HepG2 (cell line): Measurements from ENCODE around the gene CSF3R.

Source experiments
- CHD4 ChIP-seq: fragments of 200-600 bp; sonication (generic); IDR thresholded peaks from 2 replicates; pipeline ENCODE4 v1.7.0; 2017; ENCODE audit warnings: mild to moderate bottlenecking, low read length, borderline replicate concordance
- PRPF4 ChIP-seq: fragments of 200-400 bp; formaldehyde crosslinking; IDR thresholded peaks from 2 replicates; pipeline ENCODE4 v1.6.1; 2016; ENCODE audit warnings: low read length, low read depth; ENCODE audit not compliant: poor library complexity, severe bottlenecking
- ZMAT3 ChIP-seq: sonication (generic); formaldehyde crosslinking; conservative IDR thresholded peaks from 2 replicates; pipeline ENCODE4 v1.7.0; 2021; ENCODE audit warnings: missing genetic modification reagents
- ZNF260 ChIP-seq: sonication (generic); formaldehyde crosslinking; IDR thresholded peaks from 2 replicates; pipeline ENCODE4 v1.4.0; 2020; ENCODE audit warnings: missing genetic modification reagents, low read depth, mild to moderate bottlenecking, borderline replicate concordance
- ZNF274 ChIP-seq: sonication (generic); formaldehyde crosslinking; IDR thresholded peaks from 2 replicates; pipeline ENCODE4 v1.5.1; 2020; ENCODE audit warnings: mild to moderate bottlenecking, missing genetic modification reagents
- TF ChIP-seq, protein P1 (sequence below): sonication (generic); formaldehyde crosslinking; IDR thresholded peaks from 2 replicates; pipeline ENCODE4 v1.5.1; 2020; ENCODE audit warnings: mild to moderate bottlenecking, moderate library complexity, missing genetic modification reagents
- TF ChIP-seq, protein P2 (sequence below): IDR thresholded peaks from 2 replicates; pipeline ENCODE4 v1.6.1; 2012; ENCODE audit warnings: low read length, improper control_type of control experiment
- TF ChIP-seq, protein P3 (sequence below): sonication (generic); formaldehyde crosslinking; IDR thresholded peaks from 2 replicates; pipeline ENCODE4 v1.4.0; 2020; ENCODE audit warnings: missing genetic modification reagents

DNA sequence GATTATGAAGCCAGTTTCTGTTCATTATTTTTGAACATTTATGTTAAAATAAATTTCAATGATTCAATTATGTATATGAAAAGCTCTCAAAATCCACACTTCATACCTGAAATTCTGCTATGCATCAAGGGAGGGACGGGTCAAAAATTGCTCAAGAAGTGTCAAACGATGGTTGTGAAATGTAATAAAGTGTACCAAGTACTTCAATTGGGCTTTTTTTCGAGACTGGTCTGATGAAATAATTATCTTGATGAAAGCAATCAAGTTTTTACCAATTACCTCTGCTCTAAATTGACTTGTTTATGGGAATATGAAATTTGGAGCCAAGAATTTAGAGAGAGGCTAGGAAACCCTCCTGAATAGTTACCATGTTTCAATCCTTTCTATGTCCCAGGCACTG, 40.4 kb downstream of the CSF3R start:
- TF ChIP-seq CHD4 (no peak), ZNF274 (CRISPR knock-in tag) (no peak), ZMAT3 (CRISPR knock-in tag) (no peak), PRPF4 (no peak), ZNF260 (no peak)
- TF ChIP-seq, protein P1, sequence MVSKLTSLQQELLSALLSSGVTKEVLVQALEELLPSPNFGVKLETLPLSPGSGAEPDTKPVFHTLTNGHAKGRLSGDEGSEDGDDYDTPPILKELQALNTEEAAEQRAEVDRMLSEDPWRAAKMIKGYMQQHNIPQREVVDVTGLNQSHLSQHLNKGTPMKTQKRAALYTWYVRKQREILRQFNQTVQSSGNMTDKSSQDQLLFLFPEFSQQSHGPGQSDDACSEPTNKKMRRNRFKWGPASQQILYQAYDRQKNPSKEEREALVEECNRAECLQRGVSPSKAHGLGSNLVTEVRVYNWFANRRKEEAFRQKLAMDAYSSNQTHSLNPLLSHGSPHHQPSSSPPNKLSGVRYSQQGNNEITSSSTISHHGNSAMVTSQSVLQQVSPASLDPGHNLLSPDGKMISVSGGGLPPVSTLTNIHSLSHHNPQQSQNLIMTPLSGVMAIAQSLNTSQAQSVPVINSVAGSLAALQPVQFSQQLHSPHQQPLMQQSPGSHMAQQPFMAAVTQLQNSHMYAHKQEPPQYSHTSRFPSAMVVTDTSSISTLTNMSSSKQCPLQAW (CRISPR knock-in tag): no peak
- TF ChIP-seq, protein P2, sequence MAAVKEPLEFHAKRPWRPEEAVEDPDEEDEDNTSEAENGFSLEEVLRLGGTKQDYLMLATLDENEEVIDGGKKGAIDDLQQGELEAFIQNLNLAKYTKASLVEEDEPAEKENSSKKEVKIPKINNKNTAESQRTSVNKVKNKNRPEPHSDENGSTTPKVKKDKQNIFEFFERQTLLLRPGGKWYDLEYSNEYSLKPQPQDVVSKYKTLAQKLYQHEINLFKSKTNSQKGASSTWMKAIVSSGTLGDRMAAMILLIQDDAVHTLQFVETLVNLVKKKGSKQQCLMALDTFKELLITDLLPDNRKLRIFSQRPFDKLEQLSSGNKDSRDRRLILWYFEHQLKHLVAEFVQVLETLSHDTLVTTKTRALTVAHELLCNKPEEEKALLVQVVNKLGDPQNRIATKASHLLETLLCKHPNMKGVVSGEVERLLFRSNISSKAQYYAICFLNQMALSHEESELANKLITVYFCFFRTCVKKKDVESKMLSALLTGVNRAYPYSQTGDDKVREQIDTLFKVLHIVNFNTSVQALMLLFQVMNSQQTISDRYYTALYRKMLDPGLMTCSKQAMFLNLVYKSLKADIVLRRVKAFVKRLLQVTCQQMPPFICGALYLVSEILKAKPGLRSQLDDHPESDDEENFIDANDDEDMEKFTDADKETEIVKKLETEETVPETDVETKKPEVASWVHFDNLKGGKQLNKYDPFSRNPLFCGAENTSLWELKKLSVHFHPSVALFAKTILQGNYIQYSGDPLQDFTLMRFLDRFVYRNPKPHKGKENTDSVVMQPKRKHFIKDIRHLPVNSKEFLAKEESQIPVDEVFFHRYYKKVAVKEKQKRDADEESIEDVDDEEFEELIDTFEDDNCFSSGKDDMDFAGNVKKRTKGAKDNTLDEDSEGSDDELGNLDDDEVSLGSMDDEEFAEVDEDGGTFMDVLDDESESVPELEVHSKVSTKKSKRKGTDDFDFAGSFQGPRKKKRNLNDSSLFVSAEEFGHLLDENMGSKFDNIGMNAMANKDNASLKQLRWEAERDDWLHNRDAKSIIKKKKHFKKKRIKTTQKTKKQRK: no peak
- TF ChIP-seq, protein P3, sequence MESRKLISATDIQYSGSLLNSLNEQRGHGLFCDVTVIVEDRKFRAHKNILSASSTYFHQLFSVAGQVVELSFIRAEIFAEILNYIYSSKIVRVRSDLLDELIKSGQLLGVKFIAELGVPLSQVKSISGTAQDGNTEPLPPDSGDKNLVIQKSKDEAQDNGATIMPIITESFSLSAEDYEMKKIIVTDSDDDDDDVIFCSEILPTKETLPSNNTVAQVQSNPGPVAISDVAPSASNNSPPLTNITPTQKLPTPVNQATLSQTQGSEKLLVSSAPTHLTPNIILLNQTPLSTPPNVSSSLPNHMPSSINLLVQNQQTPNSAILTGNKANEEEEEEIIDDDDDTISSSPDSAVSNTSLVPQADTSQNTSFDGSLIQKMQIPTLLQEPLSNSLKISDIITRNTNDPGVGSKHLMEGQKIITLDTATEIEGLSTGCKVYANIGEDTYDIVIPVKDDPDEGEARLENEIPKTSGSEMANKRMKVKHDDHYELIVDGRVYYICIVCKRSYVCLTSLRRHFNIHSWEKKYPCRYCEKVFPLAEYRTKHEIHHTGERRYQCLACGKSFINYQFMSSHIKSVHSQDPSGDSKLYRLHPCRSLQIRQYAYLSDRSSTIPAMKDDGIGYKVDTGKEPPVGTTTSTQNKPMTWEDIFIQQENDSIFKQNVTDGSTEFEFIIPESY (CRISPR knock-in tag): no peak
